Measurements from ENCODE around the gene JUP.

Gene JUP

GRCh38 chr17:41711669-41712400, 74.7 kb downstream of the JUP start, which contains the start of gene GAST:
Gene GAST, plus strand, starts transcription at chr17:41712331. Its CDS starts 3,106 bp downstream, at chr17:41715437.
- no peak for DNase-seq

GRCh38 chr17:41710472-41711090, 75.9 kb downstream of the JUP start:
- no peak for DNase-seq

- no peak for DNase-seq
Observed at GRCh38 chr17:41707803-41708669, 78.5 kb downstream of the JUP start.

GRCh38 chr17:41705271-41705991, 81.1 kb downstream of the JUP start:
- no peak for DNase-seq

Measured in suppressor macrophage treated with lipopolysaccharide for 4 hours (primary cell).